Gastroesophageal sphincter (tissue), 4 donors: ENCODE results near the gene LRRC15. TPM values are rescaled to one million over a fixed set of nuclear protein-coding genes. Genes with fewer than 3 reads are reported as not detected.

Experiments
- ATAC-seq: fragments of 150-250 bp; one replicate; pipeline ENCODE4 v1.9.1; 2016; ENCODE audit warnings: mild to moderate bottlenecking, moderate library complexity
- H3K27ac ChIP-seq, 4 donors: fragments of 200-600 bp; sonication (generic) in 3 of 4; 1 replicate in 3 of 4; 2 replicates in 1 of 4; pipeline ENCODE4 v1.5.1; 2016 to 2019
- H3K27me3 ChIP-seq: fragments of 200-600 bp; sonication (generic); one replicate; pipeline ENCODE4 v1.5.1; 2019
- H3K36me3 ChIP-seq, 2 donors: fragments of 200-600 bp; sonication (generic); one replicate each; pipeline ENCODE4 v1.5.1; 2019; ENCODE audit warnings: control low read depth in 1 of 2
- H3K4me1 ChIP-seq, 3 donors: fragments of 200-600 bp; sonication (generic); 1 replicate in 2 of 3; 2 replicates in 1 of 3; pipeline ENCODE4 v1.5.1; 2016 to 2019; ENCODE audit warnings: control low read depth in 2 of 3
- H3K4me3 ChIP-seq, 2 donors: fragments of 200-600 bp; sonication (generic); one replicate each; pipeline ENCODE4 v1.5.1; 2019; ENCODE audit warnings: mild to moderate bottlenecking in 1 of 2, moderate library complexity in 1 of 2
- H3K9me3 ChIP-seq, 3 donors: fragments of 200-600 bp; sonication (generic); one replicate each; pipeline ENCODE4 v1.5.1; 2017 to 2019; ENCODE audit warnings: control low read depth in 2 of 3
- EP300 ChIP-seq: sonication (generic); formaldehyde crosslinking; IDR thresholded peaks from one replicate; pipeline ENCODE4 v1.6.1; 2017; ENCODE audit warnings: antibody characterized with exemption, mild to moderate bottlenecking
- POLR2A ChIP-seq, 2 donors: fragments of 450-650 bp; IDR thresholded peaks; one replicate each; pipeline ENCODE4 v1.6.1; 2017; ENCODE audit warnings: antibody characterized with exemption in 2 of 2, mild to moderate bottlenecking in 2 of 2, moderate library complexity in 1 of 2
- POLR2AphosphoS5 ChIP-seq: sonication (generic); formaldehyde crosslinking; IDR thresholded peaks from one replicate; pipeline ENCODE4 v1.6.1; 2017; ENCODE audit warnings: antibody characterized with exemption
- WGBS, 2 donors: methylation state at CpG; one replicate each; pipeline ENCODE4 v1.1.5; 2018; ENCODE audit warnings: low coverage in 1 of 2; 5-methylcytosine and 5-hydroxymethylcytosine counted together
- total RNA-seq, 4 donors: library from RNA; depleted of rRNA; stranded (reverse); fragments of >200 nt; gene quantifications; one replicate each; pipeline ENCODE4 v1.1.0, GENCODE V29; 2016
- TF ChIP-seq, protein P1 (sequence below), 4 experiments: fragments of 200-600 bp in 2 of 4; fragments of 450-650 bp in 2 of 4; sonication (generic) in 1 of 4; IDR thresholded peaks; one replicate each; pipeline ENCODE4 v1.5.1; 2017 to 2019; ENCODE audit warnings: antibody characterized with exemption in 4 of 4, mild to moderate bottlenecking in 2 of 4, moderate library complexity in 2 of 4

The LRRC15 gene
- total RNA-seq, 4 donors from 2014 or later, result 0.42 to 0.67 (median 0.49) TPM; not detected in 1

DNA sequence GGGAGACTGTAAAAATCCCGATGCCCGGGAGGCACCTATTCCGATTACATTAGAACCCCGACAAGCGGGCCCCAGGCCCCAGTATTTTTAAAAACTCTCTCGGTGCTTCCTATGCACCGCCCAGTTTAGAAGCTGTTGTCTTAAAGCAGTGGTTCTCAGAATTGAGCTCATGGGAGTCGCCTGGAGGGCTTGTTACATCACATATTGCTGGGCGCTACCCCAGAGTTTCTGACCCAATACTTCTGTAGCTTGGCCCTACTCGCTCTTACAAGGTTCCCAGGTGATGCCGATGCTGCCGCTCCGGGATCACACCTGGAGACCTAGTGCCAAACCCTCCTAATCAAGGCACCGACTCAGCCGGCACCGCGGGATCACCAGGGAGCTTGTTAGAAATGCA lies 53.6 kb downstream of the LRRC15 start:
- H3K36me3 ChIP-seq, result no peaks in the 10 kb centered on the region
- peak overlapping the region in 1 of 2 donors; percentile 53 for H3K4me3 ChIP-seq
- peaks cover 4% of the 10 kb centered on the region for H3K27me3 ChIP-seq
- TF ChIP-seq EP300 (no peak), POLR2A (IDR thresholded peaks at IDR 0.05) (no peak), POLR2AphosphoS5 (no peak)
- TF ChIP-seq, protein P1, sequence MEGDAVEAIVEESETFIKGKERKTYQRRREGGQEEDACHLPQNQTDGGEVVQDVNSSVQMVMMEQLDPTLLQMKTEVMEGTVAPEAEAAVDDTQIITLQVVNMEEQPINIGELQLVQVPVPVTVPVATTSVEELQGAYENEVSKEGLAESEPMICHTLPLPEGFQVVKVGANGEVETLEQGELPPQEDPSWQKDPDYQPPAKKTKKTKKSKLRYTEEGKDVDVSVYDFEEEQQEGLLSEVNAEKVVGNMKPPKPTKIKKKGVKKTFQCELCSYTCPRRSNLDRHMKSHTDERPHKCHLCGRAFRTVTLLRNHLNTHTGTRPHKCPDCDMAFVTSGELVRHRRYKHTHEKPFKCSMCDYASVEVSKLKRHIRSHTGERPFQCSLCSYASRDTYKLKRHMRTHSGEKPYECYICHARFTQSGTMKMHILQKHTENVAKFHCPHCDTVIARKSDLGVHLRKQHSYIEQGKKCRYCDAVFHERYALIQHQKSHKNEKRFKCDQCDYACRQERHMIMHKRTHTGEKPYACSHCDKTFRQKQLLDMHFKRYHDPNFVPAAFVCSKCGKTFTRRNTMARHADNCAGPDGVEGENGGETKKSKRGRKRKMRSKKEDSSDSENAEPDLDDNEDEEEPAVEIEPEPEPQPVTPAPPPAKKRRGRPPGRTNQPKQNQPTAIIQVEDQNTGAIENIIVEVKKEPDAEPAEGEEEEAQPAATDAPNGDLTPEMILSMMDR (IDR thresholded peaks at IDR 0.05), result no peak
- WGBS, 2 donors, result 21 to 23% methylated on average over 12 to 15 of the region's 17 CpGs
- H3K27ac ChIP-seq, result peak overlapping the region in 2 of 4 donors; percentile 77 to 84
- H3K4me1 ChIP-seq, result peaks cover 0 to 54% (median 19%) of the 10 kb centered on the region in 3 donors
- H3K9me3 ChIP-seq, result peaks cover 0 to 19% (median 0%) of the 10 kb centered on the region in 3 donors
- ATAC-seq, result peak; percentile 26

DNA sequence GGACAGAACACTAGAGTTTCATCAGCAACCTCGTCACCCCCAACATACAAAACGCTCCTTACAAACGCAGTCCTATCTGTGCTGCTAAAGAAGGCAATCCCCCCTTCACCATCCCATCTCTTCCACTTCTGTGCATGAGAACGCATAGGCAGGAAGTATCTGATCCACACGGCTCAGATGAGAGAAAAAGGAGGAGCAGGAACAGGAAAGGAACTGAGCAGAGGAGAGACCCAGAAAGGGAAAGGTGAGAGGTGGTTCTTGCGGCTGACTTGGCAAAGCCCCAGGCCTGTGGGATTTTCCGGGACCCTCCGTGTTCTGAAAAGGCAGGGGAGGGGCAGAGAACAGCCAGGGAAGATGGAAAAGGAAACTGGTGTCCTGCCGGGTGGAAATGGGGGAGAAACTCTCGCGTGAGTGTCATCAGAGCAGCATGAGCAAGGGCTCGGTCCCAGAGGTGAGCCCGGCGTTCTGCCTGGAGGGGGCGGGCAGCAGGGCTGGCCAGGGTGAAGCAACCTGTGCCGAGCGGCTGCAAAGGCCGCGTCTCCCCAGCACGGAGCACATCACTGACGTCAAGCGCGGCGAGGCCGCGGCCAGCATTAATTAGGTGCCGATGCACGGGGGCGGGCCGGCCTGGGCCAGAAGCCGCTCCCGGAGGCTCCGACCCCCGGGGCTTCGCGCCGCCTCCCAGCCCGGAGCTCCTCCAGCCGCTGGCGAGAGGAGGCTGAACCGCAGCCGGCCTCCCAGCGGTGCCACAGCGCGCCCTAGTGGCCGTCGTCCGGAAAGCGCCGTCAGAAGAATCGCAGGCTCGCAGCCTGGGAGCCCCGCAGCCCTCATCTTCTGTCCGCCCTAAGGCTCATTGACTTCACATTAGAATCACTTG lies 54.2 kb downstream of the LRRC15 start:
- peak; percentile 71 for TF ChIP-seq POLR2AphosphoS5
- TF ChIP-seq POLR2A (IDR thresholded peaks at IDR 0.05), result no peak
- peak; percentile 26 for TF ChIP-seq EP300
- TF ChIP-seq, protein P1 (IDR thresholded peaks at IDR 0.05), result peak in 3 of 4 experiments; percentile 95 to 98 (median 97)
- WGBS, 2 donors, result 4 to 24% methylated on average over 4 of the region's 54 CpGs

DNA sequence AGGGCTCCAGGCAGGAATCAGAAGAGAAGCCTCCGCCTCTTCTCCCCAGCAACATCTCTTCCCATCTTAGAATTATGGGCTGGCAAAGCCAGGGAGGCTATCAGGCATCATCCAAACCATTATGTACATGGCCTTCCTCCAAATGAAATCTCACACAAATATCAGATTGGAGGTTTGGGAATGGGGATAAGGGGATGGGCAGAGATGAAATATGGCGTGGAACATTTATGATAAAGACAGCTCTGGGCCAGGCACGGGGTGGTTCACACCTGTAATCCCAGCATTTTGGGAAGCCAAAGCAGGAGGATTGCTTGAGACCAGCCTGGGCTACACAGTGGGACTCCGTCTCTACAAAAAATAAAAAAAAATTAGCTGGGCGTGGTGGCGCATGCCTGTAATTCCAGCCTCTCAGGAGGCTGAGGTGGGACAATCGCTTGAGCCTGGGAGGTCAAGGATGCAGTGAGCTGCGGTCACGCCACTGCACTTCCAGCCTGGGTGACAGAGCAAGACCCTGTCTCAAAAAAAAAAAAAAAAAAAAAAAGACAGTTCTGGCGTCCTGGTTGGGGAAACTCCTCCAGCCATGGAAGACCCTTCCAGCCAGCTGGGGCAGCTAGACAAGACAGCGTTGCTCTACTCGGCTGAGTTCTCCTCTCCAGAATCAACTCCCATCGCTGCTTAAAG lies 55.0 kb downstream of the LRRC15 start:
- Histone ChIP-seq H3K27me3 (peaks cover 4% of the 10 kb centered on the region), H3K36me3 (no peaks in the 10 kb centered on the region), H3K9me3 (peaks cover 0 to 15% (median 0%) of the 10 kb centered on the region in 3 donors), H3K27ac (peak overlapping the region in 3 of 4 donors; percentile 60 to 84 (median 77)), H3K4me1 (peaks cover 0 to 65% (median 19%) of the 10 kb centered on the region in 3 donors), H3K4me3 (peak overlapping the region in 1 of 2 donors; percentile 53)
- WGBS, 2 donors, result 65 to 97% methylated on average over 5 to 9 of the region's 13 CpGs
- TF ChIP-seq, protein P1 (IDR thresholded peaks at IDR 0.05), result no peak
- TF ChIP-seq POLR2AphosphoS5, result no peak
- no peak for TF ChIP-seq EP300
- TF ChIP-seq POLR2A (IDR thresholded peaks at IDR 0.05), result no peak
- no peak for ATAC-seq

More for the DNA sequence above, 54.2 kb downstream of the LRRC15 start:
- peak; percentile 83 for ATAC-seq
- H3K4me1 ChIP-seq, result peaks cover 0 to 60% (median 19%) of the 10 kb centered on the region in 3 donors
- H3K27me3 ChIP-seq, result peaks cover 4% of the 10 kb centered on the region
- no peaks in the 10 kb centered on the region for H3K36me3 ChIP-seq
- H3K4me3 ChIP-seq, result peak overlapping the region; percentile 24 to 53
- H3K27ac ChIP-seq, result peak overlapping the region in 3 of 4 donors; percentile 60 to 84 (median 77)
- peaks cover 0 to 19% (median 0%) of the 10 kb centered on the region in 3 donors for H3K9me3 ChIP-seq

DNA sequence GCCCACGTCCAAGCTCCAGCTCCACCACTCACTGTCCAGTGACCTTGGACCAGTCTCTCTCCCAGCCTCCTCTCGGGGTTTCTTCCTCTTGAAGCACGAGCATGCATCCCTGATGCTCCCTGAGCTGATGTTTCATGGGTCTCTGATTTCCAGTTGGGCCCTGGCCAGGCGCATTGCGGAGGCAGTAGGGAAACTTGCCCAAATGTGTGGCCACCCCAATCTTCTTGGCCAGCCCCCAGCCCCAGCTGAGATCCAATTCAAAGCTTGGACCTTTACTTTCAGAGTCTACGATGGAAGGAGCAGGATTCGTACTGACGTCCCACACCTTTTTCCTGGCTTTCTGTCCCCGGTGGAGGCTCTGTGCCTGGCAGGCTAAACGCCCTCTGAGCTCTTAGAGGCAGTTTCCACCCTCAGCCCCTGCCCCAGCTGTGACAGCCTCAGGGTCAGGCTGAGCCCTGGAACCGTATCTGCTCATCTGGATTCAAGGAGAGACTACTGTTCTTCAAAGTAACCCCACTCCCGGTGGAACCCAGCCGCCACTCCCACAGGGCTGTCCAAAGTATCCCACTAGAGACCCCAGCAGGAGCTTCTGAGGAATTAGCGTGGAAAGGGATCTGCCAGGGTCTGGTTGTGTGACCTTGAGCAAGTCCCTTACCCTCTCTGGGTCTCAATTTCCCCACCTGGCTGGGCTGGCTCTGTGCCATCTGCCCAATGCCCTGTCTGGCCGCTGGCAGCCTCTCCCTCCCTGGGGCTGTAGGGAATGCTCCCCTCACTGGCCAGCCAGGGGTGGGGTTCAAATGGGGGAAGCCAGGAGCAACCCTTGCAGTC lies 55.8 kb downstream of the LRRC15 start:
- H3K9me3 ChIP-seq, result peaks cover 0 to 7% (median 0%) of the 10 kb centered on the region in 3 donors
- H3K4me1 ChIP-seq, result peaks cover 0 to 65% (median 19%) of the 10 kb centered on the region in 3 donors
- ATAC-seq, result peak; percentile 13
- TF ChIP-seq POLR2AphosphoS5 (peak; percentile 25), EP300 (no peak)
- WGBS, 2 donors, result 34 to 41% methylated on average over 5 to 8 of the region's 15 CpGs
- peaks cover 4% of the 10 kb centered on the region for H3K27me3 ChIP-seq
- H3K27ac ChIP-seq, result peak overlapping the region in 3 of 4 donors; percentile 77 to 84 (median 78)
- no peak overlapping the region for H3K4me3 ChIP-seq
- H3K36me3 ChIP-seq, result no peaks in the 10 kb centered on the region
